Spleen (tissue), 7 donors: Measurements from ENCODE around the gene PRSS21.

ENCODE experiments used
- CTCF ChIP-seq, 11 experiments: fragments of 200-600 bp in 7 of 11; fragments of 450-650 bp in 4 of 11; sonication (generic) in 4 of 11; IDR thresholded peaks in 8 of 11; conservative IDR thresholded peaks in 3 of 11; 1 replicate in 7 of 11; 2 replicates in 4 of 11; pipeline versions ENCODE4 v1.4.0 to v1.8.0; 2016 to 2021; ENCODE audit warnings: antibody characterized with exemption in 11 of 11, inconsistent platforms in 4 of 11, mild to moderate bottlenecking in 1 of 11
- POLR2A ChIP-seq, 3 donors: fragments of 450-650 bp; IDR thresholded peaks; one replicate each; pipeline ENCODE4 v1.5.1; 2017; ENCODE audit warnings: antibody characterized with exemption in 3 of 3, mild to moderate bottlenecking in 1 of 3
- POLR2AphosphoS5 ChIP-seq, 3 donors: sonication (generic); formaldehyde crosslinking; IDR thresholded peaks; one replicate each; pipeline ENCODE4 v1.5.1; 2017; ENCODE audit warnings: antibody characterized with exemption in 3 of 3
- donor health status: DM: no; HTN: no; CAD: no; lungs with moderate emphysema.
- donor health status: DM: no; HTN: no; CAD: no.
- donor health status: DM: no; HTN: no; CAD: no.

- no peak for TF ChIP-seq CTCF (IDR thresholded peaks at IDR 0.05 in 8 of 11, conservative IDR thresholded peaks at IDR 0.05 in 3 of 11)
- TF ChIP-seq POLR2AphosphoS5 (IDR thresholded peaks at IDR 0.05) = no peak
- no peak for TF ChIP-seq POLR2A (IDR thresholded peaks at IDR 0.05)
Observed at GRCh38 chr16:2818272-2818876, 1.3 kb downstream of the PRSS21 start.
